ENCODE data around the gene PTPRQ. TPM values are rescaled to one million over a fixed set of nuclear protein-coding genes. Genes with fewer than 3 reads are reported as not detected.

Gene PTPRQ
- total RNA-seq, 1 donor from 2014 or later = not detected

GRCh38 chr12:80716696-80717469 is 272.8 kb downstream of the PTPRQ start, which contains the start of gene MYF5:
Gene MYF5, plus strand, starts transcription at chr12:80716912. Its CDS starts 152 bp downstream, at chr12:80717064.
- no peak for TF ChIP-seq CTCF (conservative IDR thresholded peaks at IDR 0.05; ENCODE audit: low read depth, low read length)
- no peak within 1 kb of the TSS for H3K4me3 ChIP-seq (ENCODE audit: low read depth, low read length)
- DNase-seq (ENCODE audit: low read depth) = no peak

DNA sequence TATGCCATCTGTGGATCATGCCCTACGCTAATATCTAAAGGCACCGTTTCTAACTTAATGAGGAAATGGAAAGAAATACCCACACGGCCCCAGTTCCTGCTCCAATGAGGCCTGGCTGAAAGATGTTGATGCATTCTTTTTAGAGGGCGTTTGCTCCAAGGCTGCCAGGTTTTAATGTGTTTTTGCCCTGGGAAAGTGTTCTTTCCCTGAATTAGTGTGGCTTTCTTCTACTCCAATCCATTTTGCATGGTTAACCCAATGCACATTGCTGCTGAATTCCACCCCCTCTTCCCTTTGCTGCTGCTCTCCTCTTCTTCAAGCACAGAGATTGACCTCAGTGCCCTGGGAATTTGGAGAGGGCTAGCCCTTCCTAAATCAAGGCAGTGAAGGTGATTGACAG is 273.8 kb downstream of the PTPRQ start:
- DNase-seq (ENCODE audit: low read depth) = no peak
- no peak overlapping the region for H3K4me3 ChIP-seq (ENCODE audit: low read depth, low read length)
- no peak for TF ChIP-seq CTCF (conservative IDR thresholded peaks at IDR 0.05; ENCODE audit: low read depth, low read length)

- DNase-seq (ENCODE audit: low read depth) = no peak
- no peak overlapping the region for H3K4me3 ChIP-seq (ENCODE audit: low read depth, low read length)
- TF ChIP-seq CTCF (conservative IDR thresholded peaks at IDR 0.05; ENCODE audit: low read depth, low read length) = no peak
These were observed 276.5 kb downstream of the PTPRQ start for GRCh38 chr12:80720516-80720915.

DNA sequence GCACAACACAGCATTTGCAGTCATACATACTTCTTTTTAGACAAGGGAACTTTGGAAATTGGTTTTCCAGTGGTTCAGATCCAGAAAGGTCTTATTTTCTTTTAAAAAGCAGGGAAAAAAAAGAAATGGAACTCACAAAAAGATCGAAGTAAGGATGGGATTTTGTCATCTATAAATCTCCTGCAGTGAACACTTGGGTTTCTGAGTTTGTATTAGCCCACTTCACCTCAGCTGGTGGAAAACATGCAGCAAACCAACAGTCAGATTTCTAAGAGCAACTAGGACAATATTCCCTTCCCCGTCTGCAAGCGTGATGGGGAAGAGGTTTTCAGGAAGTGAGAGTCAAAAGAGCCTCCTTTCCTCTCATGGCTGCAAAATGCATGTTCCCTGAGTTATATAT is 277.3 kb downstream of the PTPRQ start:
- H3K4me3 ChIP-seq (ENCODE audit: low read depth, low read length) = no peak overlapping the region
- no peak for DNase-seq (ENCODE audit: low read depth)
- TF ChIP-seq CTCF (conservative IDR thresholded peaks at IDR 0.05; ENCODE audit: low read depth, low read length) = no peak
